ENCODE results near the gene HOMEZ.

DNA sequence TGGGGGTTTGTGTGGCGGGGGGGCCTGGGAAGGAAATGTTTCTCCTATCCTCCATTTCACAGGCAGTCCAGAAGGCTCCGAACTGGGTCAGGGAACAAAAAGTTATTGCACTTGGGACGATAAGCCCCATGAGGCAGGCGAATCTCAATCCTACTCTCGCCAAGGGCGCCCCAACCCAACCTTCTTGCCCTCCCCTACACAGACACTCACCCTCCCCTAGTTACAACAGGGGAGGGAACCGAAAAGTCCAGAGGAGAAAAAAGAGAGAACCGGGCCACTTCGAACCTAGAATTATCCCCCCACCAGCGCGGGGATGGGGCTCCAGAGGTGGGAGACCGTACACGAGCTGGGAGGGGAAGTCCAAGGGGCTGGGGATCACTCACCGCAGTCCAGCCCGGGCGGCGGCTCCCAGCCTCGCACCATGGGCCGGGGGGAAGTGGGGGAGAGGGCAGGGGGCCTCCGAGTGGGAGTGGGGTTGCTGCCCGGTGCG lies 357 bp downstream of the HOMEZ start:
- TF ChIP-seq, protein P1, sequence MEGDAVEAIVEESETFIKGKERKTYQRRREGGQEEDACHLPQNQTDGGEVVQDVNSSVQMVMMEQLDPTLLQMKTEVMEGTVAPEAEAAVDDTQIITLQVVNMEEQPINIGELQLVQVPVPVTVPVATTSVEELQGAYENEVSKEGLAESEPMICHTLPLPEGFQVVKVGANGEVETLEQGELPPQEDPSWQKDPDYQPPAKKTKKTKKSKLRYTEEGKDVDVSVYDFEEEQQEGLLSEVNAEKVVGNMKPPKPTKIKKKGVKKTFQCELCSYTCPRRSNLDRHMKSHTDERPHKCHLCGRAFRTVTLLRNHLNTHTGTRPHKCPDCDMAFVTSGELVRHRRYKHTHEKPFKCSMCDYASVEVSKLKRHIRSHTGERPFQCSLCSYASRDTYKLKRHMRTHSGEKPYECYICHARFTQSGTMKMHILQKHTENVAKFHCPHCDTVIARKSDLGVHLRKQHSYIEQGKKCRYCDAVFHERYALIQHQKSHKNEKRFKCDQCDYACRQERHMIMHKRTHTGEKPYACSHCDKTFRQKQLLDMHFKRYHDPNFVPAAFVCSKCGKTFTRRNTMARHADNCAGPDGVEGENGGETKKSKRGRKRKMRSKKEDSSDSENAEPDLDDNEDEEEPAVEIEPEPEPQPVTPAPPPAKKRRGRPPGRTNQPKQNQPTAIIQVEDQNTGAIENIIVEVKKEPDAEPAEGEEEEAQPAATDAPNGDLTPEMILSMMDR (tag by site-specific recombination; IDR thresholded peaks at IDR 0.05) = no peak
- TF ChIP-seq ZNF138 (tag by site-specific recombination; IDR thresholded peaks at IDR 0.05; ENCODE audit: borderline replicate concordance) = no peak
- TF ChIP-seq, protein P2, sequence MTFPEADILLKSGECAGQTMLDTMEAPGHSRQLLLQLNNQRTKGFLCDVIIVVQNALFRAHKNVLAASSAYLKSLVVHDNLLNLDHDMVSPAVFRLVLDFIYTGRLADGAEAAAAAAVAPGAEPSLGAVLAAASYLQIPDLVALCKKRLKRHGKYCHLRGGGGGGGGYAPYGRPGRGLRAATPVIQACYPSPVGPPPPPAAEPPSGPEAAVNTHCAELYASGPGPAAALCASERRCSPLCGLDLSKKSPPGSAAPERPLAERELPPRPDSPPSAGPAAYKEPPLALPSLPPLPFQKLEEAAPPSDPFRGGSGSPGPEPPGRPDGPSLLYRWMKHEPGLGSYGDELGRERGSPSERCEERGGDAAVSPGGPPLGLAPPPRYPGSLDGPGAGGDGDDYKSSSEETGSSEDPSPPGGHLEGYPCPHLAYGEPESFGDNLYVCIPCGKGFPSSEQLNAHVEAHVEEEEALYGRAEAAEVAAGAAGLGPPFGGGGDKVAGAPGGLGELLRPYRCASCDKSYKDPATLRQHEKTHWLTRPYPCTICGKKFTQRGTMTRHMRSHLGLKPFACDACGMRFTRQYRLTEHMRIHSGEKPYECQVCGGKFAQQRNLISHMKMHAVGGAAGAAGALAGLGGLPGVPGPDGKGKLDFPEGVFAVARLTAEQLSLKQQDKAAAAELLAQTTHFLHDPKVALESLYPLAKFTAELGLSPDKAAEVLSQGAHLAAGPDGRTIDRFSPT (tag by site-specific recombination; IDR thresholded peaks at IDR 0.05) = no peak
